OCI-LY1 (cell line): ENCODE results near the gene EML4.
"Not testable (repeated sequence)": the region's sequence is repeated elsewhere in the genome, so short reads cannot be mapped to it uniquely, and the experiment has no call there.

Experiments used
- H2AFZ ChIP-seq: fragments of 200-600 bp; sonication (generic), shearing (Covaris generic); 2 replicates; pipeline ENCODE4 v1.6.0; 2014; ENCODE audit warnings: antibody characterized with exemption, mild to moderate bottlenecking, low read length
- H3F3A ChIP-seq: fragments of 200-600 bp; sonication (generic), shearing (Covaris generic); 2 replicates; pipeline ENCODE4 v1.6.0; 2014; ENCODE audit warnings: mild to moderate bottlenecking, antibody characterized with exemption, low read length, moderate library complexity; ENCODE audit not compliant: insufficient read depth
- H3K27ac ChIP-seq: fragments of 200-600 bp; sonication (generic); 2 replicates; pipeline ENCODE4 v1.5.1; 2014; ENCODE audit warnings: low read length, mixed run types, mild to moderate bottlenecking, low read depth; ENCODE audit not compliant: poor library complexity, severe bottlenecking
- H3K27me3 ChIP-seq: fragments of 200-600 bp; sonication (generic); 2 replicates; pipeline ENCODE4 v1.6.0; 2014; ENCODE audit warnings: antibody characterized with exemption, mild to moderate bottlenecking, low read length, moderate library complexity; ENCODE audit not compliant: insufficient read depth
- H3K36me3 ChIP-seq: fragments of 200-600 bp; sonication (generic); 2 replicates; pipeline ENCODE4 v1.6.1; 2014; ENCODE audit warnings: mild to moderate bottlenecking, antibody characterized with exemption, low read length, moderate library complexity, mixed read lengths; ENCODE audit not compliant: insufficient read depth
- H3K4me1 ChIP-seq: fragments of 200-600 bp; sonication (generic); 2 replicates; pipeline ENCODE4 v1.5.1; 2014; ENCODE audit warnings: mild to moderate bottlenecking, low read length, moderate library complexity; ENCODE audit not compliant: insufficient read depth, severe bottlenecking
- H3K4me2 ChIP-seq: fragments of 200-600 bp; sonication (generic), shearing (Covaris generic); 2 replicates; pipeline ENCODE4 v1.6.1; 2014; ENCODE audit warnings: low read length
- H3K4me3 ChIP-seq: fragments of 200-600 bp; sonication (generic); 2 replicates; pipeline ENCODE4 v1.5.1; 2014; ENCODE audit warnings: low read length, low read depth, mild to moderate bottlenecking, mixed read lengths; ENCODE audit not compliant: poor library complexity, severe bottlenecking
- H3K79me2 ChIP-seq: fragments of 200-600 bp; shearing (Covaris generic); 2 replicates; pipeline ENCODE4 v1.6.1; 2016; ENCODE audit warnings: mixed run types, low read length, mixed read lengths; ENCODE audit not compliant: insufficient read depth
- H3K9ac ChIP-seq: fragments of 200-600 bp; sonication (generic), shearing (Covaris generic); 2 replicates; pipeline ENCODE4 v1.6.1; 2014; ENCODE audit warnings: mild to moderate bottlenecking, low read length, mixed read lengths
- H3K9me2 ChIP-seq: fragments of 200-600 bp; sonication (generic), shearing (Covaris generic); 2 replicates; pipeline ENCODE4 v1.6.1; 2014; ENCODE audit warnings: low read depth, mild to moderate bottlenecking, low read length, mixed read lengths
- H3K9me3 ChIP-seq: fragments of 200-600 bp; shearing (Covaris generic); 2 replicates; pipeline ENCODE4 v1.6.1; 2014; ENCODE audit warnings: low read length, mixed read lengths
- H4K20me1 ChIP-seq: fragments of 200-600 bp; sonication (generic), shearing (Covaris generic); 2 replicates; pipeline ENCODE4 v1.6.0; 2016; ENCODE audit warnings: mild to moderate bottlenecking, low read length; ENCODE audit not compliant: insufficient read depth
- CTCF ChIP-seq: fragments of 200-600 bp; sonication (generic), shearing (Covaris generic); IDR thresholded peaks from 2 replicates; pipeline ENCODE4 v1.5.1; 2017; ENCODE audit warnings: mild to moderate bottlenecking, antibody characterized with exemption, low read length, moderate library complexity, mixed read lengths
- EZH2 ChIP-seq: fragments of 200-600 bp; sonication (generic), shearing (Covaris generic); IDR thresholded peaks from 2 replicates; pipeline ENCODE4 v1.8.0; 2017; ENCODE audit warnings: borderline replicate concordance, mixed run types, mild to moderate bottlenecking, antibody characterized with exemption, low read length, moderate library complexity, mixed read lengths

Gene EML4

GRCh38 chr2:42132966-42133641 lies 36.0 kb upstream of the EML4 start:
- Histone ChIP-seq H2AFZ (no peak overlapping the region), H3K9ac (no peak overlapping the region), H3K4me2 (peak overlapping the region; percentile 43), H3K27ac (no peak overlapping the region), H3F3A (no peaks in the 10 kb centered on the region), H3K9me3 (no peaks in the 10 kb centered on the region), H4K20me1 (no peaks in the 10 kb centered on the region), H3K27me3 (peaks cover 5% of the 10 kb centered on the region; the same call in 1 of the 2 replicates), H3K79me2 (no peaks in the 10 kb centered on the region), H3K9me2 (no peaks in the 10 kb centered on the region), H3K36me3 (no peaks in the 10 kb centered on the region), H3K4me3 (peak overlapping the region; percentile 12), H3K4me1 (peaks cover 12% of the 10 kb centered on the region)
- TF ChIP-seq EZH2 (no peak), CTCF (no peak)

GRCh38 chr2:42133771-42134195 lies 35.4 kb upstream of the EML4 start:
- no peaks in the 10 kb centered on the region for H3K9me3 ChIP-seq
- no peak overlapping the region for H3K9ac ChIP-seq
- H3K9me2 ChIP-seq = no peaks in the 10 kb centered on the region
- no peak overlapping the region for H2AFZ ChIP-seq
- H3K27ac ChIP-seq = no peak overlapping the region
- no peaks in the 10 kb centered on the region for H4K20me1 ChIP-seq
- peaks cover 5% of the 10 kb centered on the region; the same call in 1 of the 2 replicates for H3K27me3 ChIP-seq
- peaks cover 12% of the 10 kb centered on the region for H3K4me1 ChIP-seq
- H3F3A ChIP-seq = no peaks in the 10 kb centered on the region
- no peak overlapping the region for H3K4me3 ChIP-seq
- H3K4me2 ChIP-seq = 0 out of 2 replicates have a peak overlapping the region, but pooled peaks have one; percentile 43
- H3K36me3 ChIP-seq = no peaks in the 10 kb centered on the region
- TF ChIP-seq EZH2 (no peak), CTCF (no peak)
- H3K79me2 ChIP-seq = no peaks in the 10 kb centered on the region

- H3K9me2 ChIP-seq, H3K79me2 ChIP-seq, H3F3A ChIP-seq, H3K27ac ChIP-seq, H4K20me1 ChIP-seq, H2AFZ ChIP-seq, H3K9ac ChIP-seq, H3K9me3 ChIP-seq, H3K27me3 ChIP-seq, H3K4me3 ChIP-seq, H3K36me3 ChIP-seq, H3K4me2 ChIP-seq: not testable (repeated sequence)
- peaks cover 12% of the 10 kb centered on the region for H3K4me1 ChIP-seq
These were observed 34.7 kb upstream of the EML4 start for GRCh38 chr2:42134401-42134932.
